ENCODE measurements around the gene MTA1.

Gene MTA1

DNA sequence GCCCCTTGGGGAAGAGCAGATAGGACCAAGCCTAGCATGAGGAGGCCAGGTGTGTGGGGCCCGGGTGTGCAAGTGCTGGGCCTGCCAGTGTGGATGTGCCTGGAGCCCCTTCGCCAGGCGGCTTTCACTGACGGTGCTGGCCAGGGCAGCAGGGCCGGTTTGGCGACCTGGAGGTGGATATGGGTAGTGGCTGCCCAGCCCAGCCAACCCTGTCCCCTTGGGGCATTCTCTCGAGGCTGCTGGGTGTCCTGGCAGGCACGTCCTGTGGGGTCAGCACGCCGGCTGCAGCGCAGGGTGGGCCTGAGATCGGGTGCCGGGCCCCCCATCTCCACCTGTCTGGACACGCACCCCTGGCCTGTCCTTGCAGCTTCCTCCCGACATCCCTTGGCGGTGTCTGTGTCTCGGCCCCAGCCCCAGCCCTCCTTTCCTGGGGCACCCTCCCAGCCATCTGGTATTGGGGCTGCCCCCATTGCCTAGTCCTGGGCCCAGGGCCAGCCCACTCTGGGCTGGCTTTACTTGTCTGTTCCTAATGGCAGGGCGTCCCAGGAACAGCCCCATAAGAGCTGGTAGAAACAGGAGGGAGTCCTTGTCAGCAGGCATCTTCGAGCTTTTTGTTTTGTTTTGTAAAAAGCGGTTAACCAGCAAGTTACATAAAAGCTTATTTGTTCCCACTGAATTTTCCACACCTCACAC lies 47.8 kb downstream of the MTA1 start:
- DNase-seq (ENCODE audit: insufficient read length, low spot score) (no peak), FAIRE-seq (no peak)
- TF ChIP-seq, protein P1, sequence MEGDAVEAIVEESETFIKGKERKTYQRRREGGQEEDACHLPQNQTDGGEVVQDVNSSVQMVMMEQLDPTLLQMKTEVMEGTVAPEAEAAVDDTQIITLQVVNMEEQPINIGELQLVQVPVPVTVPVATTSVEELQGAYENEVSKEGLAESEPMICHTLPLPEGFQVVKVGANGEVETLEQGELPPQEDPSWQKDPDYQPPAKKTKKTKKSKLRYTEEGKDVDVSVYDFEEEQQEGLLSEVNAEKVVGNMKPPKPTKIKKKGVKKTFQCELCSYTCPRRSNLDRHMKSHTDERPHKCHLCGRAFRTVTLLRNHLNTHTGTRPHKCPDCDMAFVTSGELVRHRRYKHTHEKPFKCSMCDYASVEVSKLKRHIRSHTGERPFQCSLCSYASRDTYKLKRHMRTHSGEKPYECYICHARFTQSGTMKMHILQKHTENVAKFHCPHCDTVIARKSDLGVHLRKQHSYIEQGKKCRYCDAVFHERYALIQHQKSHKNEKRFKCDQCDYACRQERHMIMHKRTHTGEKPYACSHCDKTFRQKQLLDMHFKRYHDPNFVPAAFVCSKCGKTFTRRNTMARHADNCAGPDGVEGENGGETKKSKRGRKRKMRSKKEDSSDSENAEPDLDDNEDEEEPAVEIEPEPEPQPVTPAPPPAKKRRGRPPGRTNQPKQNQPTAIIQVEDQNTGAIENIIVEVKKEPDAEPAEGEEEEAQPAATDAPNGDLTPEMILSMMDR (IDR thresholded peaks at IDR 0.05; ENCODE audit: insufficient read depth, missing control alignments): no peak

DNA sequence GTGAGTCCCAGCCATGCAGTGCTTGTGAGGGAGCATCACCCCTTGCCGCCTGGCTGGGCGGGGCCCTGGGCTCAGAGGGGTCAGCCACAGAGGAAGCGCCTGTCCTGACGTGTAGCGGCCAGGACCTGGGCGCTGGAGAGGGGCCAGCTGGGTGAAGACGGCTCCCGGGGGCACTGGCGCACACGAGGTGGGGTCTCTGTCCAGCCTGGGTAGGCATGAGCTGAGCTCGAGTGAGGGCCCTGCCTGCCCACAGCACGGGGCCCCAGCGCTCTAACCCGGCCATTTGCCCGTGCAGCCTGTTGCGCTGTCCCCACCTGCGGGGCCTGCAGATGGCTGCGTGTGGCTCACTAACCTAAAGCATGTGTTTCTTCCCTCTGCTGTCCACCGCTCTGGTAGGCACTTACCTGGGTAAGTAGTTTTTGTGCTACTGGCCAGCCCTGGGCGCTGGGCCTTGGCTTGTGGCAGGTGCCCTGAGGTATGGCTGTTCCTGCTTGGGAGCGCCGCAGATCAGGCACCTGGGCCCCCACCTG lies 48.4 kb downstream of the MTA1 start:
- no peak for FAIRE-seq
- DNase-seq (ENCODE audit: insufficient read length, low spot score): no peak
- TF ChIP-seq, protein P1 (IDR thresholded peaks at IDR 0.05; ENCODE audit: insufficient read depth, missing control alignments): no peak

- TF ChIP-seq, protein P1 (IDR thresholded peaks at IDR 0.05; ENCODE audit: insufficient read depth, missing control alignments): no peak
- FAIRE-seq: no peak
- no peak for DNase-seq (ENCODE audit: insufficient read length, low spot score)
Measured at GRCh38 chr14:105468621-105469241, 49.1 kb downstream of the MTA1 start.

DNA sequence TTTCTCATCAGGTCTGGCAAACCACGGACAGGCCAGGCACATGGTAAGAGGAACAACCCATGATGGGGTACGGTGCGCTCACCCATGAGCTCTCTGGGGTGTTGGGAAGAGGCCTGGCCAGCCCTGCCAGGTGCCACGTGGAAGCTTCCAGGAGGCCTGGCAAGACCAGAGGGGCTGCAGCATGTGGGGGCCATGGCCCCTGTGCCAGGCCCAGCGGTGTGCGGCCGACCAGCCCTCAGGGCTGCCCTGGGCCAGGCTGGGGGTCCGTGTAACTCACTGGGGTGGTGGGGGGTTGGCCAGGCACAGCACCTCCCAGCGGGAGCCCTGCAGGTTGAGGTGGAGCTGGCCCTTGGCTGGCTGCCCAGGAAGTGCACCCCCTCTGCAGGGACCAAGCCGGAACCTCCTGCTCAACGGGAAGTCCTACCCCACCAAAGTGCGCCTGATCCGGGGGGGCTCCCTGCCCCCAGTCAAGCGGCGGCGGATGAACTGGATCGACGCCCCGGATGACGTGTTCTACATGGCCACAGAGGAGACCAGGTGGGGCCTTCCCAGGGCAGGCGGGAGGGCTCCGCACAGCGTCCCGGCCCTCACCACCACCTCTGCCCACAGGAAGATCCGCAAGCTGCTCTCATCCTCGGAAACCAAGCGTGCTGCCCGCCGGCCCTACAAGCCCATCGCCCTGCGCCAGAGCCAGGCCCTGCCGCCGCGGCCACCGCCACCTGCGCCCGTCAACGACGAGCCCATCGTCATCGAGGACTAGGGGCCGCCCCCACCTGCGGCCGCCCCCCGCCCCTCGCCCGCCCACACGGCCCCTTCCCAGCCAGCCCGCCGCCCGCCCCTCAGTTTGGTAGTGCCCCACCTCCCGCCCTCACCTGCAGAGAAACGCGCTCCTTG lies 50.1 kb downstream of the MTA1 start:
- TF ChIP-seq, protein P1 (IDR thresholded peaks at IDR 0.05; ENCODE audit: insufficient read depth, missing control alignments): no peak
- DNase-seq (ENCODE audit: insufficient read length, low spot score) (no peak), FAIRE-seq (no peak)

DNA sequence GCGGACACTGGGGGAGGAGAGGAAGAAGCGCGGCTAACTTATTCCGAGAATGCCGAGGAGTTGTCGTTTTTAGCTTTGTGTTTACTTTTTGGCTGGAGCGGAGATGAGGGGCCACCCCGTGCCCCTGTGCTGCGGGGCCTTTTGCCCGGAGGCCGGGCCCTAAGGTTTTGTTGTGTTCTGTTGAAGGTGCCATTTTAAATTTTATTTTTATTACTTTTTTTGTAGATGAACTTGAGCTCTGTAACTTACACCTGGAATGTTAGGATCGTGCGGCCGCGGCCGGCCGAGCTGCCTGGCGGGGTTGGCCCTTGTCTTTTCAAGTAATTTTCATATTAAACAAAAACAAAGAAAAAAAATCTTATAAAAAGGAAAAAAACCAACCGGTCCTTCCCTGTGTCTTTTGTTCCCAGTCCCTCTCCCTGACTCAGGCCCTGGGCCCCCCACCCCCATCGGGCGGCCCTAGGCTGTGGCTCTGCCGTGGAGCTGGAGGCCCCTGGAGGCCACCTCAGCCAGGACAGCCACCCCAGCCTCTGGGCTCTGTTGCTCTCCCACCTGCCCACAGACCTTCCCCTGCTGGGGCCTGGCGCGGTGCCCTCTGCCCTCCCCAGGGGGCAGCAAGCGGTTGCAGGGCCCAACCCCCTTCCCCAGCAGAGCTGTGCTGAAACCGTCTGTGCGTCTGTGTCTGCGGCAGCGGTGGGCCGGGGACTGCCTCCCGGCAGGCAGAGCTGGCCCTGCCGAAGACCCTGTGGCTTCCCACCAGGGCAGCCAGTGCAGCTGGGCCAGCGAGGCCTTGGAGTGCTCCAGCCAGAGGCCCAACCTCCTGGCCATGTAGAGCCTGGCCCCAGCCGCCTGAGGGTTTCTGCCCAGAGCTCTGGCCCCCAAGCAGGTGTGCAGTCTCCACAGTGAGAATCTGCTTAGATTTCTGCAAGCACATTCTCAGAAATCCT lies 51.0 kb downstream of the MTA1 start:
- FAIRE-seq: no peak
- no peak for DNase-seq (ENCODE audit: insufficient read length, low spot score)
- TF ChIP-seq, protein P1 (IDR thresholded peaks at IDR 0.05; ENCODE audit: insufficient read depth, missing control alignments): no peak

- FAIRE-seq (no peak), DNase-seq (ENCODE audit: insufficient read length, low spot score) (no peak)
- TF ChIP-seq, protein P1 (IDR thresholded peaks at IDR 0.05; ENCODE audit: insufficient read depth, missing control alignments): no peak
Measured at GRCh38 chr14:105471297-105471821, 51.7 kb downstream of the MTA1 start.
